Erythroblast (primary cell): Measurements from ENCODE around the gene PTGFR.

ENCODE experiments used
- DNase-seq, 2 experiments: peaks; one replicate each; lab custom pipeline; 2025; lab: John Stamatoyannopoulos, UW
- GATA1 ChIP-seq: IDR thresholded peaks from 2 replicates; pipeline ENCODE4 v1.6.1; 2011; ENCODE audit warnings: low read depth, mild to moderate bottlenecking, control low read depth, low read length, moderate library complexity
- POLR2A ChIP-seq: IDR thresholded peaks from 2 replicates; pipeline ENCODE4 v1.6.1; 2011; ENCODE audit warnings: mild to moderate bottlenecking, low read length

PTGFR gene

GRCh38 chr1:78490861-78491450 lies at the start of gene PTGFR:
PTGFR (plus strand) TSS chr1:78490974; CDS start chr1:78492744, 1,770 bp downstream.
- DNase-seq, result no peak
- no peak for TF ChIP-seq POLR2A
- no peak for TF ChIP-seq GATA1

- no peak for DNase-seq
- TF ChIP-seq GATA1 (no peak), POLR2A (no peak)
Observed at GRCh38 chr1:78441921-78442320, 48.9 kb upstream of the PTGFR start.

GRCh38 chr1:78447086-78447485 lies 43.7 kb upstream of the PTGFR start:
- TF ChIP-seq POLR2A, result no peak
- TF ChIP-seq GATA1, result no peak
- no peak for DNase-seq

- no peak for DNase-seq
- TF ChIP-seq POLR2A (no peak), GATA1 (no peak)
Observed at GRCh38 chr1:78464449-78464891, 26.3 kb upstream of the PTGFR start.

- DNase-seq, result no peak
- no peak for TF ChIP-seq GATA1
- no peak for TF ChIP-seq POLR2A
Observed at GRCh38 chr1:78465143-78465542, 25.6 kb upstream of the PTGFR start.

GRCh38 chr1:78468521-78468920 lies 22.3 kb upstream of the PTGFR start:
- DNase-seq, result no peak
- no peak for TF ChIP-seq GATA1
- no peak for TF ChIP-seq POLR2A

- DNase-seq, result no peak
- TF ChIP-seq POLR2A, result no peak
Observed at GRCh38 chr1:78469576-78469975, 21.2 kb upstream of the PTGFR start.

- no peak for DNase-seq
- no peak for TF ChIP-seq POLR2A
Observed at GRCh38 chr1:78471890-78472620, 18.7 kb upstream of the PTGFR start.

GRCh38 chr1:78472851-78473496 lies 17.8 kb upstream of the PTGFR start:
- TF ChIP-seq POLR2A, result no peak
- no peak for TF ChIP-seq GATA1
- DNase-seq, result no peak

GRCh38 chr1:78474092-78474491 lies 16.7 kb upstream of the PTGFR start:
- DNase-seq, result no peak

GRCh38 chr1:78475888-78476610 lies 14.7 kb upstream of the PTGFR start:
- no peak for DNase-seq
- TF ChIP-seq GATA1 (no peak), POLR2A (no peak)

More at GRCh38 chr1:78474092-78474491, 16.7 kb upstream of the PTGFR start:
- TF ChIP-seq POLR2A (no peak), GATA1 (no peak)

GRCh38 chr1:78483903-78484302 lies 6.9 kb upstream of the PTGFR start:
- TF ChIP-seq POLR2A (no peak), GATA1 (no peak)
- DNase-seq, result no peak

- DNase-seq, result no peak
- TF ChIP-seq GATA1 (no peak), POLR2A (no peak)
Observed at GRCh38 chr1:78491451-78492071, 787 bp downstream of the PTGFR start.
